GM18861 (cell line): Measurements from ENCODE around the gene GALNTL6.

Experiments used
- ATAC-seq: cut with Tn5 transposase; IDR thresholded peaks from one replicate; pipeline ENCODE4 v1.9.1; 2021; ENCODE audit not compliant: unreplicated experiment

GALNTL6 gene

DNA sequence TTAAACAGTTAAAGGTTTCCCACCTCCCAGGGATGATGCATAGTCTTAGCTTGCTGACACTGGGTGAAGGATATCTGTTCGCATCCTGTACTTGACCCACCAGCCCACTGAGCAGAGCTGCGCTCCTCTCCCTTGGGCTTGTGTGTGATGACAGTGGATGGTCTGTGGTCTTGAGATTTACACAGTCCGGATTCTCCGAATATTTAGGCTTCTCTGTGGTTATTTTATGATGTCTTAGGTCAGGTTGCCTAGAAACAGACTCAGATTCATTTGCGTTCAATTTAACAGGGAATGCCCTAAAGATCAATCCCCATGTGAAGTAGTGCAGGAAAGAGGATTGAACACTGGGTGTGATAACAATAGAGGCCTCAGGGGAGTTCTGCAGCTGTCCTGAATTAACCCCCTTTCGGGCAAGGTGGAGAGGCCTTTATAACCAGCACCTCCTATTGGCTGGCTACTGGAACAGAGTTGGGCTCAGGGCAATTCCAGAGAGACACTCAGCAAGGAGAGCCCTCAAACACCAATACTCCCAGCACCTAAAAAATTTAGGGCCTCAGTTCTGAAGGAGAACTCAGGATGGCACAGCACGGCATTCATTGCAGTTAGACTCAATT is 702.2 kb downstream of the GALNTL6 start:
- ATAC-seq: no peak

DNA sequence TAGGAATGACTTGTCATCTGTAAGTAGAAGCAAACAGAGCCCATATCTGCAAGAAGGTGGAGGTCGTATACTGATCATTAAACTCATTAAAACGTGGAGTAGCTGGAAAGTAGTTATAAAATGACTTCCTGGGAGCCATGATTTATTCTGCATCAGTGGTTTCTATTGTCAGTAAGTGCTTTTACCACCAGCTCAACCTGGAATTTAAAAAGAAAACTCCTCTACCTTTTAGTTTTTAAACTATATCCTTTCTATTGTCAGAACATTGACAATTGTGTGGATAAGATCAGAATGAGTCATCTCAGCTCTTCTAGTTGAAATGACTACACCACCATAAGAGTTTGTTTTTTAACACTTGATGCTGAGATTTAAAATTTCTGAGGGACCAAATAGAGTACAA is 704.2 kb downstream of the GALNTL6 start:
- ATAC-seq: no peak

DNA sequence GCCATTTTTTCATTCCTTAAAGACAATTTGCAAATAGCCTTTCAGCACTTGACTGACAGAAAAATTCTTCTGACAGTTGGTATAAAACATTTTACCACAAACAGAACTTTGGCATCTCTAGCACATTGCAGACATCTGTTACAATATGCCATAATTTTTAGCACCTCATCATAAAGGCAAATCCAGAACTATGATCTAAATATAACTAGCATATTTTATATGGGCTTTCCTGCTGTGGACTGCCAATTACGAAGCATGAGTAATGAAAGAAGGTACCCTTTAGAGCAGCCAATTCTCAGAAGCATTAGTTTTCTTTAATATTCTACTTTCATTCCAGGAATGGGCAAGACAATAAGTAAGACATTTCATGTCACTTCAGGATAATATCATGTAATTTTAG is 708.0 kb downstream of the GALNTL6 start:
- no peak for ATAC-seq

DNA sequence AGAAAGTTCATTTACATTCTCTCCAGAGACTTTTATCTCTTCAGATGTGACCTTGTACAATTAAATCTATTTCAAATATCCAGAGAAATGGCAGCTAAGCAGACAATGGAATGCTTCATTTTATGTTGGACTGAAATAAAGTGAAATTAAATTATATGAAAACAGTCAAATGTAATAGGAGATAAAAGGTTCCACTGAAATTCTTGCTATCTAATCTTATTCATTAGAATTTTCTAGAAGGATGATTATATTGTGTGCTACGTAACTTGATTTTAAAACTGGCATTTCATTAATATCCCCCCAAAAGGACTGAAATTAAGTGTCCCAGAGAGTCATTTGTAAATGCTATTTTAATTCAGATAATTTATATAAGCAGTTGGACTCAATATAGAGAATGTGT is 708.5 kb downstream of the GALNTL6 start:
- no peak for ATAC-seq

DNA sequence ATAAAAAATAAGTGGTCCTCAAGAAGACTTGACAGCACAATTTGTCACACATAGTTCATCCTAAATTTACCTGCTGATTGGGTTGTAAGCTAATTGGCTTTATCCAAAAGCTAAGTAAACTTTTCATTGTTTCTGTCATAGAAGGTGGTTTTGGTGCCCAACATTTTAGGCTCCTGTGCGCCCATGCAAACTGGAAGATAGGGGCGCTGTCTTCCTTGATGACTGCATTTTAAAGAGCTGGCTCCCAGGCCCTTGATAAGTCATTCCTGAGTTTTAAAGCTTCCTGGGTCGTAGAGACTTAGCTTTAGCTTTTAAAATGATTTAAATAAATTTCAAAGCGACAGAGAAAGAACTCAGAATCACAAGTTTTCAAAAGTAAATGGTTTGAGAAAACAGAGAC is 730.0 kb downstream of the GALNTL6 start:
- ATAC-seq: no peak

DNA sequence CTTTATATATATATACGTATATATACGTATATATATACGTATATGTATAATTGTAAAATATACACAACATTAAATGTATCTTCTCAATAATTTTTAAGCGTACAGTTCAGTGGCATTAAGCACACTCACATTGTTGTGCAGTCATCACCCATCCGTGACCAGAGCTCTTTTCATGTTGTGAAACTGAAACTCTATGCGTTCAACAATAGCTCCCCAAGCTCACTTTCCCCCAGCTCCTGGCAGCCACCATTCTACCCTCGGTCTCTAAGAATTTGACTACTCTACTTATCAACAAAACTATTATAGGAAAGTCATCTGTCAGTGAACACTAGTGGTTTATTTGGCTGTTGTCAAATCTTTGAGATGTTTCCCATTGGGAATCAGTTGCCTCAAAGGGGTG is 733.6 kb downstream of the GALNTL6 start:
- ATAC-seq: peak; percentile 86

DNA sequence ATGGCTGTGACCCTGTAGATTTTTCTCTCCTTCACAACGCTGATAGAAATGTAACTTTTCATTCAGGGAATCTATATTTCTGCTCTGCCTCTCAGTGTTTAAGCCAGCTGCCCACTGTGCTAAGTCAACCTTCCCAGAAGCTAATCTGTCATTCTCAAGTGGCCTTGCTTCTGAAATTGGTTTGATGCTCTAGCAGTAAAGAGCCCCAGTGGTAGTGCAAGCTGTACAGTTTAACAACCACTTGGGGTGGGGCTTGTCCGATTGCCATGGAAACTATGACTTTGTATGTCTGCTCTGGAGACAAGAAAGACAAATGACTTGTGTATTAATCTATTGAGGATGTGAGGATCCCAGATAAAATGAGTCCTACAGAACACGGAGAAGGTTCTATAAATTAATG is 734.5 kb downstream of the GALNTL6 start:
- ATAC-seq: no peak

DNA sequence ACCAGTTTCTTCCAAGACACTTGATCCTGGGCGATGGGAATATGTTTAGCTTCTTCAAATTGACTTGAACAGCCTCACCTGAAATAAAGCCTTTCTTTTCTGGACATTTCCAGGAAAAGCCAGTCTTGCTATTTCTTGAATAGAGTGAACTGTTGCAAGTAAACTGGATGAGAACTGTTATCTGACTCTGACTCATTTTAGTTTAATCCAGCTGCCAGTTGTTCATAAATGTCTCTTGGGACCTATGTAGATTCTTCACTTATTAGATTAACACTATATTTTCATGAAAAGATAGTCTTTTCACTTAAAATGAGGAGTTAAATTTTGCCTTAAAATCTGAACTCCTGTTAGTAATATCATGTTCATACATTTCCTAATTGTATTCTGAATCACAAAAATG is 740.0 kb downstream of the GALNTL6 start:
- no peak for ATAC-seq

DNA sequence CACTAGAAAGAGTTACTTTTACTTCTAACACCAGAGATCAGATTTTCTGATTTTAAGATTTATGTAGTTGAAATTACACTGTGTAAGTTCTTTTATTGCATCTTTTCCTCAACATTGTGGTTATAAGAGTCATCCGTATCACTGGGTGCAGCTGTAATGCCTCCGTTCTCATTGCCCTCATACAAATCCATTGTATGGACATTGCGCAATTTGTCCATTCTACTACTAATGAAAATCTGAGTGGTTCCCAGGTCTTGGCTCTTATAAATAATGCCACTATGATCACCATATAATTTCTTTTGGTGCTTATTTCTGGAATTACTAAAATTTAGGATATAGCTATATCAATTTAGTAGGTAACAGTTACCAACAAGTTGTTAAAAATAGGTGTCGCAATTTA is 741.4 kb downstream of the GALNTL6 start:
- ATAC-seq: no peak

DNA sequence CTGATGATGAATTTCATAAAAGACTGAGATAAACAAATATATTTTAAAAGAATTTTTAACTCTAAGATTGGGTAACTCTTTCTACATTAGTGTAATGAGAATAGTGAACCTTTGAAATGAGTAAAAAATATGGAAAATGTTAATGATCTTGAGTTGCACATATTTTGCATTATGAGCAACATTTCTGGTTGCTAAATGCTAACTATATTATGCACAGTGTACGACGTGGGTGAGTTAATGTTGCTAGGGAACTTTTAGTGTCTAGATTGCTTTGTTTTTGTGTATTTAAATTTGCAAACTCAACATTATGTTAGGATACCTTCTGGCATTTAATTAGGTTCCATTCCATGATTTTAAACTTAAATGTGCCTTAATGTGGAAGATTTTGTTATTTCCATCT is 742.5 kb downstream of the GALNTL6 start:
- ATAC-seq: no peak

DNA sequence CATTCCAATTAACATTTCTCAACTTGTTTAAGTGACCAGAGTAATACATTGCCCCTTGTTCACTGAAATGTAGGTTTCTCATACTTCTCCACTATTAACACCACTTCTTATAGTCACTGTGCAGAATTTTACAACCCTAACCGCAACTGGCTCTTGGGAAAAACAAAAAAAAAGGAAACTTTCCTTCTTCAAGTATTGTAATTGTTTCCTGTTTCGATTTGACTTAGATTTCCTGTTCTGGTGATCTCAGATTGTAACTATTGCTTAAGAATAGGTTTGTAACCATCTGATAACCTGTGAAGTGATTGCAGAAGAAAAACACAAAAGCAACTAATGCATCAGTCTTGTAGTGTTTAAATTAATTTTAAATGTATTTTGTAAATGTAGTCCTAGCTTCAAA is 760.7 kb downstream of the GALNTL6 start:
- ATAC-seq: no peak

DNA sequence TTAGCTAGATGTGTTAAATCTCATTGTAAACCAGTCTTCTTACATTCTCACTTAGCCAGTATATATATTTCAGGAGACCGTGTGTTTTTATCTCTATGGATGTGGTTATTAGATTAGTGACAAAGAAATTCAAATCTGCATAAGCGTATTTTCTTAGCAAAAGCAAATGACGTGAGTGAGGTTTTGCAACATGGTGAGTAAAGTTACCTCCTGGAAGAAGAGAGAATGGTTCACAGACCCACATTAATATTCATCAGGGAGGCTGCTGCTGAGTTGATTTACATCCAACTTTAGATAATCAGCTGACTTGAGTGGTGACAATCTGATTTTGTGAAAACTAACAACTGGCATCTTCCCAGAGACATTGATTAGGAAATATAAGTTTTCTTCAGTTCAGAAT is 765.5 kb downstream of the GALNTL6 start:
- no peak for ATAC-seq

DNA sequence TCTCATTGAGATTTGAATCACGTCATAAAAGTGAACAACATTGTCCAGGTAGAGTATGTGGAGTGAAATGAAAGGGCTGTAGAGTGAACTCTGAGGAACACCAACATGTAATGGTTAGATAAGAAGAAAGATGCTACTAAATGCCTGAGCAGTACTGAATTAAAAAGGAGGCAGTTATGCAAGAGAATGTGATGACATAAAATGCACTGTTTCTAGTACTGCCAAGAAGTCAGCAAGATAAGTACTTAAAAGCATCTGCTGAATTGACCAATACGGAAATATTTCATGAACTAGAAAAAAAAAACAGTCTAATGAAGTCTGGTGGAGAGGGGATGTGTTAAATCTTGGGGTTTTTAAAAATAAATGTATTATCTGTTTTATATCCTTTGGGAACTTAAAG is 771.6 kb downstream of the GALNTL6 start:
- ATAC-seq: no peak

DNA sequence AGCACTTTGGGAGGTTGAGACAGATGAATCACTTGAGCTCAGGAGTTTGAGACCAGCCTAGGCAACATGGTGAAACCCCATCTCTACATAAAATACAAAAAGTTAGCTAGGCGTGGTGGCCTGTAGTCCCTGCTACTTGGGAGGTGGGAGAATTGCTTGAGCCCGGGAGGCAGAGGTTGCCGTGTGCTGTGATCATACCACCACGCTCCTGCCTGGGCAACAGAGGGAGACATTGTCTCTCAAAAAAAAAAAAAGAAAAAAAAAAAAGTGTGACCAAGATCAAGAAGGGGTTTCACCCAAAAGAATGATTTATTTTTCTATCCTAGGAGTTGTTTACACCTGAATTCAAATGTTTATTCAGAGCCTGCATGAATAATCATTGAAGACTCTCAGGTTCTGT is 783.0 kb downstream of the GALNTL6 start:
- ATAC-seq: no peak

DNA sequence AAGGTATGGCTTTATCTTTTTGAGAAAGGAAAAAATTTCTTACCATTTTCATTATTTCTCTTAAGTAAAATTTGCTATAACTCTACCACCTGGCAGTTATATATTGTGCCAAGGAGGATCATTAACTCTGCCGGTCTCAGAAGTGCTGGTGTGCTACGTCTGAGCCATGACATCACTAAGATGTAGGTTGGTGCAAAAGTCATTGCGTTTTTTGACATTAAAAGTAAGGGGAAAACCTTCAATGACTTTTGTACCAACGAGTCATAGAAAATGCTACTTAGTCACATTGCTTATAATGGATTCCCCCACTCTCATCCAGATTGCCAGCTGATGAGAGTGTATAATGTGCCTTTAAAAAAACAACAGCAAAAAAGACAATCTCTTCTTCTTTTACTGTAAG is 786.4 kb downstream of the GALNTL6 start:
- no peak for ATAC-seq

DNA sequence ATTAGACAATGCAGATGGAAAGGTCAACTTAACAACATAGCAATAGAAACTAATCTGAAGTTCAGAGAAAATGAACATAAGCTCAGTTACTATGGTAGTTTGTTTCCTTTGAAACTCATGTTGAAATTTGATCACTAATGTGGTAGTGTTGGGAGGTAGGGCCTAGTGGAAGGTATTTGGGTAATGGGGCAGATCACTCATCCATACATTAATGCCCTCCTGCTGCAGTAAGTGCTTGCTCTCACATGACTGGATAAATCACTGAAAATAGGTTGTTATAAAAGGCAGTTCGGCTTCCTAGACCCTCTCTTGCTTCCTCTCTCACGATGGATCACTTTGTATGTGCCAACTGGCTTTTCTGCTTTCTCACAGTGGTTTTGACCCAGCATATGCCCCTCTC is 788.0 kb downstream of the GALNTL6 start:
- no peak for ATAC-seq

DNA sequence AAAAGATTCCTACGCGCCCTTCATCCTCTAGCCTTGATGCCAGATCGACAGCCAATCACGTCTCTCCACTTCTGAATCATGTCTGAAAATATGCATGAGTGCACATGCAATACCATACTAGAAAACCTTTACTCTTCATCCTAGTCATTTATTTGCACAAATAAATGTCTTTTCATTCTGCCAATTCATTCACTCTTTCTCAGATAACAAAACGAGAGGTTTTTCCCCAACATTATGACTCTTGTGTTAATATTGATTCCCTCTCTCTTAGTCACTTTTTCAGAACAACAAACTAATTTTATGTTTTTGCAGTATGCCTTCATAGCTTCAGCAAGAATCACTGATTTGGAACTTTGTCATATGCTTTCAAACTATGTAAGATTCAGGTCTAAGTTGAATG is 806.0 kb downstream of the GALNTL6 start:
- no peak for ATAC-seq

DNA sequence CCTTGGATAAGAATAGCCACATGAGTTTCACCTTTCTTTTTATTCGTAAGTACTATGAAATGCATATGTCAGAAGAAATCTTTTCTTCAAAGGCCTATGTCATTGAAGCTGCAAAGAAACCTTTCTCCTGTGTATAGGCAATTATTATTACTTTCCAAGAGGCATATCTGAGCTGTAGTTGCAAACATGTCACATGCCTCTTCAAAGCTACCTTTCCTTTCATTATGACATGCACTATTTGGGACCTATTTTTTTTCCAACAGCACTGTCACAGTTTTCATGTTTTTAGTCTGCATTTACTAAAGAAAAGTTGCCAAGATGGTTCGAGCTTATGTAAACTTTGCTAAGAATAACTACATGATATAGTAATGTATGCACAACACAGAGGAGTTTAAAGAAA is 806.6 kb downstream of the GALNTL6 start:
- no peak for ATAC-seq

DNA sequence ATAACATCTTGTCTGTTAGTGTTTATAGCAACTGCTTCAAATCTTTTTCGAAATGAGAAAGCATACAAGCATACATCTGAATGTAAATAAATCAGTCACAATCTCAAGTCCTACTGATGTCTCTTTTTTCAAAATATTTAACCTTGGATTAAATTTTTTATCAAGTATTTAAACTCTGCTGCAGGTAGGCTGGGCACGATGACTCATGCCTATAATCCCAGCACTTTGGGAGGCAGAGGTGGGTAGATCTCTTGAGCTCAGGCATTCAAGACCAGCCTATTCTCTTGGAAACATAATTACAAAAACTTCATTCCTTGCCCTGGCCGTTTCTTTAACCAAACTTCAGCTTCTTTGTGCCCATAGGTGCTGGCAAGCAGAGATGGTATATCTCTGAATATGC is 815.1 kb downstream of the GALNTL6 start:
- no peak for ATAC-seq

DNA sequence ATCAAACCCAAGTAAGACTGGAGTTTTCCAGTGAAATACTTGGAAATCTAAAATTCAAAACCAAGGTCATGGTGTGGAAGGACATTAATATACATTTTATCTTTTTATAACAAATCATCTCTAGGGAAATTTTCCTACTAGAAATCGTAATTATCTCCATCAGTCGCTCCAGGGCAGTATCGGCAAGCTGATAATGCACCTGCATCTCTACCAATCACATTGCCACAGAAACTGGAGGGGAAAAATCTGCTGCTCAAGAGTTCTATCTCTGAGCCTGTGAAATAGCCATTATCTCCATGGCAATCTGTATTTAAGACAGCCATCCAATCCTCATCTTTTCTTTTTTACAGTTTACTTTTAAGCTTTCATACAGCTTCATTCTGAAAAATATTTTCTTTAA is 817.1 kb downstream of the GALNTL6 start:
- no peak for ATAC-seq

DNA sequence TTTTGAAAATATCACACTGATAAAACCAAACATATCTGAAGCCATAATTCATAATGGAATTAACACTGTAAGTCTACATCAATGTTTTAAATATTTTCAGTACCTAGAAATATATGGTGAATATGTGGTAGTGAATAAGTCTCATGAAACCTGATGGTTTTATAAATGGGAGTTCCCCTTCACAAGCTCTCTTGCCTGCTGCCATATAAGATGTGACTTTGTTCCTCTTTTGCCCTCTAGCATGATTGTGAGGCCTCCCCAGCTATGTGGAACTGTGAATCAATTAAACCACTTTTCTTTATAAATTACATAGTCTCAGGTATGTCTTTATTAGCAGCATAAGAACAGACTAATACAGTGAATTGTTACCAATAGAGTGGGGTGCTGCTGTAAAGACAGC is 818.6 kb downstream of the GALNTL6 start:
- no peak for ATAC-seq

DNA sequence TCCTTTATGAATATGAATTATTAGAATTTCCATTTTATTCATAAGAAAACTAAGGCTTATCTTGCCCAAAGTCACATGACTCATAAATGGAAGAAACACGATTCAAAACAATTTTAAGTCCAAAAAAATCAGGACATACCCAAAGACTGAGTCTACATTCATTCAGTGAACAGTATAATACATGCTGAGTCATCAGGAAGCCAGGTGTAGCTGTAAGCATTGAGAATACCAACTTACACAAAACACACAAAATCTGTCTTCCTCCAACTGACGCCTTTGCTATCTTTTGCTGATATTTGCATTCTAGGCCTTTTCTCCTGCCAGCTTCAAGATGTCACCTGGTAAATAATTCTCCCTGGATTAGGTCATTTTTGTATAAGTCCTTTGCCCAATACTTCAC is 835.3 kb downstream of the GALNTL6 start:
- ATAC-seq: no peak

DNA sequence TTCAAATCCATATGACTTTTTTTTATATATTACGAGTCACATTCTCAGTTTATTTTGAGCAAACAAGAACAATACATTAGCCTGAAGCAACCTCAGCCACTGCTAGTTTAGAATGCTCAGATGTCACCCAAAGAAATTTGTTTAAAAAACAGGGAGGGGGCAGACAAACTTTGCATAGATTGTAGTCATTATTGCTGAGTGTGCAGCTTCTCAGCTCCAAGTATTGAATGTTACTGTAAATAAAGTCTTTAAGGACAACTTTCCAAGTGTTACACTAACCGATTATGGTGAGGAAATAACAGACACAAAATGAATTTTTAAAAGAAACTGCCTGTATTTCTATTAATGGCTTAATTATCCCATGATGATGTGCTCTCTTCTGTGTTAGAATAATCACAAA is 835.9 kb downstream of the GALNTL6 start:
- no peak for ATAC-seq
